Upper lobe of left lung (tissue), 6 donors: ENCODE data around the gene GNPTG. TPM values are rescaled to one million over a fixed set of nuclear protein-coding genes. Genes with fewer than 3 reads are reported as not detected.

Experiments
- ATAC-seq, 2 donors: fragments of 200-7000 bp; cut with Tn5 transposase; one replicate each; pipeline ENCODE4 v1.9.1; 2022; ENCODE audit warnings: mild to moderate bottlenecking in 2 of 2, moderate library complexity in 2 of 2; ENCODE audit not compliant: low FRiP score in 2 of 2
- DNase-seq, 2 donors: peaks; one replicate each; pipeline ENCODE4 v3.0.0-alpha.2; 2019 to 2020
- H3K27ac ChIP-seq, 4 donors: fragments of 200-600 bp; sonication (generic); one replicate each; pipeline ENCODE4 v1.5.1; 2016 to 2019
- H3K27me3 ChIP-seq, 4 donors: fragments of 200-600 bp; sonication (generic); one replicate each; pipeline ENCODE4 v1.5.1; 2017 to 2019
- H3K36me3 ChIP-seq, 4 donors: fragments of 200-600 bp; sonication (generic); one replicate each; pipeline ENCODE4 v1.5.1; 2016 to 2019
- H3K4me1 ChIP-seq, 4 donors: fragments of 200-600 bp; sonication (generic); one replicate each; pipeline ENCODE4 v1.5.1; 2018 to 2019
- H3K4me3 ChIP-seq, 4 donors: fragments of 200-600 bp; sonication (generic); one replicate each; pipeline ENCODE4 v1.5.1; 2017 to 2019; ENCODE audit warnings: mild to moderate bottlenecking in 2 of 4, moderate library complexity in 1 of 4
- H3K9me3 ChIP-seq, 4 donors: fragments of 200-600 bp; sonication (generic); one replicate each; pipeline ENCODE4 v1.5.1; 2018 to 2019
- CTCF ChIP-seq, 6 experiments: fragments of 450-650 bp in 4 of 6; fragments of 200-600 bp in 2 of 6; sonication (generic) in 2 of 6; IDR thresholded peaks; one replicate each; pipeline ENCODE4 v1.5.1; 2016 to 2019; ENCODE audit warnings: antibody characterized with exemption in 6 of 6
- EP300 ChIP-seq, 4 donors: sonication (generic); formaldehyde crosslinking; IDR thresholded peaks; one replicate each; pipeline ENCODE4 v1.5.1; 2017; ENCODE audit warnings: antibody characterized with exemption in 4 of 4, control low read depth in 2 of 4
- POLR2A ChIP-seq, 4 donors: fragments of 450-650 bp; IDR thresholded peaks; one replicate each; pipeline ENCODE4 v1.5.1; 2016 to 2017; ENCODE audit warnings: antibody characterized with exemption in 4 of 4, mild to moderate bottlenecking in 2 of 4
- POLR2AphosphoS5 ChIP-seq, 2 donors: sonication (generic); formaldehyde crosslinking; IDR thresholded peaks; one replicate each; pipeline ENCODE4 v1.5.1; 2017; ENCODE audit warnings: antibody characterized with exemption in 2 of 2
- WGBS, 2 donors: methylation state at CpG; one replicate each; pipeline ENCODE4 v1.1.5; 2017 to 2018; 5-methylcytosine and 5-hydroxymethylcytosine counted together
- total RNA-seq, 6 donors: library from RNA; depleted of rRNA in 4 of 6; stranded (reverse); fragments of >200 nt in 4 of 6; gene quantifications; one replicate each; pipeline versions ENCODE4 v1.1.0 to v1.2.1, GENCODE V29; 2016 to 2021
- donor health status: DM: no; HTN: no; CAD: no; lungs with moderate emphysema.
- donor health status: DM: no; HTN: yes; CAD: no; lungs with severe emphysema.

The GNPTG gene
- total RNA-seq, 6 donors from 2014 or later: 32.8 to 106 (median 93.0) TPM

- peaks cover 29 to 39% (median 32%) of the 10 kb centered on the region in 4 donors for H3K4me1 ChIP-seq
- no peaks in the 10 kb centered on the region for H3K9me3 ChIP-seq
- ATAC-seq (no peak), DNase-seq (peak in 1 of 2 donors; percentile 76)
- H3K4me3 ChIP-seq: no peak overlapping the region
- 90 to 93% methylated on average over 11 to 26 of the region's 28 CpGs for WGBS, 2 donors
- H3K27ac ChIP-seq: no peak overlapping the region
- H3K36me3 ChIP-seq: peaks cover 41 to 71% (median 64%) of the 10 kb centered on the region in 4 donors
- H3K27me3 ChIP-seq: no peaks in the 10 kb centered on the region
- TF ChIP-seq CTCF (IDR thresholded peaks at IDR 0.05): no peak
- TF ChIP-seq POLR2AphosphoS5 (IDR thresholded peaks at IDR 0.05): no peak
- TF ChIP-seq EP300 (IDR thresholded peaks at IDR 0.05): no peak
- no peak for TF ChIP-seq POLR2A (IDR thresholded peaks at IDR 0.05)
Measured at GRCh38 chr16:1314399-1315068, 37.2 kb upstream of the GNPTG start.

- TF ChIP-seq CTCF (IDR thresholded peaks at IDR 0.05) (no peak), POLR2AphosphoS5 (IDR thresholded peaks at IDR 0.05) (no peak), EP300 (IDR thresholded peaks at IDR 0.05) (no peak), POLR2A (IDR thresholded peaks at IDR 0.05) (no peak)
- no peaks in the 10 kb centered on the region for H3K27me3 ChIP-seq
- H3K27ac ChIP-seq: no peak overlapping the region
- H3K36me3 ChIP-seq: peaks cover 42 to 79% (median 72%) of the 10 kb centered on the region in 4 donors
- no peak overlapping the region for H3K4me3 ChIP-seq
- H3K9me3 ChIP-seq: no peaks in the 10 kb centered on the region
- WGBS, 2 donors: 86 to 95% methylated on average over 25 to 46 of the region's 46 CpGs
- ATAC-seq: no peak
- DNase-seq: peak in 1 of 2 donors; percentile 72
- peaks cover 29 to 35% (median 30%) of the 10 kb centered on the region in 4 donors for H3K4me1 ChIP-seq
Measured at GRCh38 chr16:1315081-1316032, 36.4 kb upstream of the GNPTG start.

GRCh38 chr16:1316033-1316405 lies 35.7 kb upstream of the GNPTG start:
- no peaks in the 10 kb centered on the region for H3K9me3 ChIP-seq
- 82 to 93% methylated on average over 14 of the region's 14 CpGs for WGBS, 2 donors
- peaks cover 23 to 29% (median 24%) of the 10 kb centered on the region in 4 donors for H3K4me1 ChIP-seq
- H3K4me3 ChIP-seq: no peak overlapping the region
- no peak for ATAC-seq
- peaks cover 46 to 85% (median 79%) of the 10 kb centered on the region in 4 donors for H3K36me3 ChIP-seq
- DNase-seq: peak in 1 of 2 donors; percentile 52
- H3K27me3 ChIP-seq: no peaks in the 10 kb centered on the region
- no peak overlapping the region for H3K27ac ChIP-seq
- TF ChIP-seq EP300 (IDR thresholded peaks at IDR 0.05): no peak
- no peak for TF ChIP-seq CTCF (IDR thresholded peaks at IDR 0.05)
- TF ChIP-seq POLR2AphosphoS5 (IDR thresholded peaks at IDR 0.05): no peak
- TF ChIP-seq POLR2A (IDR thresholded peaks at IDR 0.05): no peak

GRCh38 chr16:1317479-1318267 lies 34.1 kb upstream of the GNPTG start:
- 90 to 93% methylated on average over 27 to 32 of the region's 32 CpGs for WGBS, 2 donors
- TF ChIP-seq EP300 (IDR thresholded peaks at IDR 0.05) (no peak), POLR2AphosphoS5 (IDR thresholded peaks at IDR 0.05) (no peak), CTCF (IDR thresholded peaks at IDR 0.05) (no peak), POLR2A (IDR thresholded peaks at IDR 0.05) (no peak)

More at GRCh38 chr16:1317479-1318267, 34.1 kb upstream of the GNPTG start:
- H3K27me3 ChIP-seq: no peaks in the 10 kb centered on the region
- no peaks in the 10 kb centered on the region for H3K9me3 ChIP-seq
- H3K4me1 ChIP-seq: peaks cover 7 to 12% (median 8%) of the 10 kb centered on the region in 4 donors
- no peak overlapping the region for H3K27ac ChIP-seq
- H3K4me3 ChIP-seq: no peak overlapping the region
- ATAC-seq (no peak), DNase-seq (peak in 1 of 2 donors; percentile 72)
- peaks cover 50 to 94% (median 85%) of the 10 kb centered on the region in 4 donors for H3K36me3 ChIP-seq
